NCI-H2196 (cell line): ENCODE measurements around the gene ZNF423.

ENCODE experiments used
- DNase-seq: peaks from one replicate; lab custom pipeline; 2025; ENCODE audit not compliant: unreplicated experiment; lab: John Stamatoyannopoulos, UW

ZNF423 gene

DNA sequence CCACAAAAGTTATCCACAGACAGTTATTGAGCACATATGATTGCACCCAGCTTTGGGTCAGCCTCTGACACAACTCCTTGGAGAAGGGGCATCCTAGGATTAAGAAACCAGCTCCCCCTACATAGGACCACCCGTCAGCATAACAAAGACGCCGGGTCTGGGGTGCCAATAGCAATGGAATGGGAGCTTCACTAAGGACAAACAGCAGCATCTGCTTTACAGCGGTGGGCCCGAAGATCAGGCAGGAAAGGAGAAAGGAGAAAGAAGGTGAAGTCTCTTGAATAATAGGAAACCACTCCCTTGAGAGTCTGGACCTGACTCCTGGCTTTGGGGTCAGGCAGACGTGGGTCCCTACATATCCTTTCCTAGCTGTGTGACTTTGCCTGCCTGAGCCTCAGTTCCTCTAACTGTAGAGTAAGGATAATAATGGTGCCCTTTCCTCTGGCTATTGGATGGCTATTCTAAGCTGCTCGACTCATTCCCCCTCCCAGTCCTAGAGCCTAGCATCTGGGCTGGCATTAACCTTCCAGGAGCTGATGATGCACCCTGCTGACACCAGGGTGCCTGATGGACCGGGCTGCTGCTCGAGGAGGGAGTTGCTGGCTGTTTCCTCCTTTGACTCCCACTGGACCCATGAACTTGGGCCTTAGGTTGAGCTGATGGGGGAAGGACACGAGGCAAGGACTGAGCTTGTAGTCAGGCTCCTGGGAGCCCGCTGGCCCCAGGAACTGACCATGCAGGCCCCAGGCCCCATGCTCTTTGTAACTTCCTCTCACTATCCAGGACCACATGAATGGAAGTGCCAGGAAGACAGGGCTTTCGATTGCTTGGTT lies 388.2 kb downstream of the ZNF423 start:
- DNase-seq = no peak

DNA sequence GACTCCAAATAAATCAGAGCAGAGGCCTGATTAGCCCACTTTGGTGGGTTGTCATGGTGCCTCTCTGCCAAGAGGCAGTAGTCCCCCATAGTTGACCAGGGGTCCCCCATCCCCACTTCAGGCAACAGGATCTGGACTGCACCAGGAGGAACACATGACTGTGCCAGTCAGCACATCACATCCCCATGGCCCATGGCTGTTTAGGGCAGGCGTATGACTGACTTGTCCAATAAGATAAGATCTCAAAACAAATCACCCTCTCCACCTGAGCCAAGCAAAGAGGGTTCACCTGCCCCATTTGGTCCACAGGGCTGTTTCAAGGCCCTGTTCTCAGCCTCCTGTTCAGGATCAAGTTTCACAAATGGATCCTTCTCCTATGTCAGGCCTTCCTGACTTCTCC lies 389.0 kb downstream of the ZNF423 start:
- DNase-seq = no peak

GRCh38 chr16:49466529-49466831 lies 389.4 kb downstream of the ZNF423 start:
- no peak for DNase-seq

DNA sequence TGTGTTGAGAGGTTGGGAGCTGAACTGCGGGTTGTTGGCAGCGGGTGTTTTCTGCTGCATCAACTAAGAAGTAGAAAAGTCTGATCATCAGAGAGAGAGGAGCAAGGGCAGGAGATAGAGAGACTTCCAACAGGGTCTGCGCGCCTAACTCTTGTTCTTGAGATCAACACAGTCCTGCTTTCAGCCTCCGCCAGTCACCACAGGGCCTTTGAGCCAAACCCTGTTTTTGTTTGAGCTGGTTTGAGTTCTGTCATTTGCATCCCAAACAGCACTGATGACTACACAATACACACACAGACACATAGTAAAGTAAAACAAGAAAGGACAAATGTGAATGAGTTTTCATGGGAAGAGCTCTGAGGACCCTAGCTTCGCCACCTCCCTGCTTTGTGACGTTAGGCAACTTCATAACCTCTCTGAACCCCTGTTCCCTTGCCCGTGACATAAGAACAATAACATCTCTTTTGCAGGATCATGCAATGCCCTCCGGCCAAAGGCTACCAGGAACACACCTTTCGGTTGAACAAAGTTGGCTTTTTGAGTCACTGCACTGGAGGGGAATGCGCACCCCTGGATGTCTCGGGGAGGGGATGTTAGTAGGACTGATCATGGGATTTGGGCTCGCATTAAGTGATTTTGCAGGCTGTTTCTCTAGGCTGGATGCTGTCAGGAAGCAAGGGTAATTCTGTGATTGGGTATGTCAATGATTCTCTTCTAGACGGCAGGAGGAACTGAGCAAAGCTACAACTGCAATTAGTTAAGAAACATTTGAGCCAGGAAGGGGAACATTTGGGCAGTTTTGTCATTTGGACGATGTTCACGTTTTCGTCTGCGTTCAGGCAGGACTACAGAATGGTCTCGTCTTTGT lies 390.0 kb downstream of the ZNF423 start:
- DNase-seq = no peak

DNA sequence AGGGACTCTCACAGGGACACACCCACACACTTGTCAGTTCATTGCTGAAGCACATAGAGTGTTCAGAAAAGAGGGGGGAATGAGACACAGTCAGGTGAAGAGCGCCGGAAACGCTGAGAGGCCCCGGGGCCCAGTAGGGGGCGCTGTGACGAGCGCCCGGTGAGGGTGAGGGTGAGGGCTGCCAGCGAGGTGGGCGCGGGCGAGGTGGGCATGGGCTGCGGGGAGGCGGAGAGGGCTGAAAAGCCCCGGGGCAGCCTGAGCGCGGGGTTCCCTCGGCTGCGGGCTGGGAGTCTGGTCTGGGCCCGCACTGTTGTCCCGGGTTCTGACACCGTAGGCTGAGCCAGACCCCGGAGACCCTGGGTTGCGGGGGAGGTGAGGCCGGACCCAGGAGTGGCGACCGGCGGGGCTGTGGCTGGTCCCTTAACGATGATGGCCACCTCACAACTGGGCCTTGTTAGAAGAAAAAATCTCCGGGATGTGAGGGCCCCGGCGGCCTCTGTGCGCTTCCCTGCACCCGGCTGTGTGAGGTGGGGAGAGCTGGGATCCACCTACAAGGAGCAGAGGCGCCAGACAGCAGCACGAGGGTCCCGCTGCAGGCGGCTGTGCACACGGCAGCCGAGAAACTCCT lies 390.9 kb downstream of the ZNF423 start:
- no peak for DNase-seq

DNA sequence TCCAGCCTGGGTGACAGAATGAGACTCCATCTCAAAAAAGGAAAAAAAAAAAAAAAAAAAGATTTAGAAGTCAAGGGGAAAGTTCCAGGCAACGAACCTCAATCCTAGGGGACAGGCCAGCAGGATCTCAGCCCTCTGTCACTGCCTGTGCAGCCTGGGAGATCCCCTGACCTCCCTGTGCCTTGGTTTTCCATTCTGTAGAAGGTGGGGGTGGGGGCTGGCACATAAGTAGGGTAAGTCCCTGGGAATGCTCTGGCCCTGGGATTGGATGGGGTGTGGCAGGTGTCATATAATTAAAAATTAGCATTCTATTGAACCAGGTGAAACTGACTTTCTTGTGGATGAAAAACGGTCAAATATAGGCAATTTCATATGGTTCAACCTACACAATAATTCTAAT lies 391.8 kb downstream of the ZNF423 start:
- DNase-seq = no peak

- DNase-seq = no peak
These were observed 392.4 kb downstream of the ZNF423 start for GRCh38 chr16:49463529-49463928.

GRCh38 chr16:49462989-49463371 lies 392.9 kb downstream of the ZNF423 start:
- no peak for DNase-seq

DNA sequence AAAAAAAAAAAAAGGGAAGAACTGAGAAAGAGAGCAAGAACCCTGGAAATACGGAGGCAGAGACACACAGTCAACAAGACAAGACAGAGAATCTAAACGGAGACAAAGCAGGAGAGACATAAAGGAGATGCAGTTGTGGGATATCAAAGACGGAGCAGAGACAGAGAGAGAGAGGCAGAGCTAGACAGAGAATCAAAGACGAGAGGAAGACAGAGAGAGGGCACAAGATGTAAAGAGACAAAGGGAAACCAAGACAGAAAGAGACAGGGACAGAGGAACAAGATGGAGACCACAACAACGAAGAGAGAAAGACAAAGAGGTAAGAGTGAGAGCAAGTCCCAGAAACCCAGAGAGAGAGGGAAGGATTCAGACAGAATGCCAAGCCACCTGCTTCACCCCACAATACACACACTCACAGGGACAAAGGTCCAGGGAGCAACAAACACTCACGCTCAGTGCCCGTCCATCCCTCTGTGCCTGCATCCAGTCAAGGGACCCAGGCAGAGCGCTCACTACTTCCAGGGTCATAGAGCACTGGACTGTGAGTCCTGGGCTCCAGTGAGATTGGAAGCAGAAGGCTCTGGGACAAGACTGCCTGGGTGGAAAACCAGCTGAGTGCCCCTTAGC lies 393.4 kb downstream of the ZNF423 start:
- no peak for DNase-seq

GRCh38 chr16:49461517-49461951 lies 394.4 kb downstream of the ZNF423 start:
- no peak for DNase-seq

GRCh38 chr16:49460786-49461470 lies 395.0 kb downstream of the ZNF423 start:
- no peak for DNase-seq

GRCh38 chr16:49459953-49460735 lies 395.8 kb downstream of the ZNF423 start:
- no peak for DNase-seq

DNA sequence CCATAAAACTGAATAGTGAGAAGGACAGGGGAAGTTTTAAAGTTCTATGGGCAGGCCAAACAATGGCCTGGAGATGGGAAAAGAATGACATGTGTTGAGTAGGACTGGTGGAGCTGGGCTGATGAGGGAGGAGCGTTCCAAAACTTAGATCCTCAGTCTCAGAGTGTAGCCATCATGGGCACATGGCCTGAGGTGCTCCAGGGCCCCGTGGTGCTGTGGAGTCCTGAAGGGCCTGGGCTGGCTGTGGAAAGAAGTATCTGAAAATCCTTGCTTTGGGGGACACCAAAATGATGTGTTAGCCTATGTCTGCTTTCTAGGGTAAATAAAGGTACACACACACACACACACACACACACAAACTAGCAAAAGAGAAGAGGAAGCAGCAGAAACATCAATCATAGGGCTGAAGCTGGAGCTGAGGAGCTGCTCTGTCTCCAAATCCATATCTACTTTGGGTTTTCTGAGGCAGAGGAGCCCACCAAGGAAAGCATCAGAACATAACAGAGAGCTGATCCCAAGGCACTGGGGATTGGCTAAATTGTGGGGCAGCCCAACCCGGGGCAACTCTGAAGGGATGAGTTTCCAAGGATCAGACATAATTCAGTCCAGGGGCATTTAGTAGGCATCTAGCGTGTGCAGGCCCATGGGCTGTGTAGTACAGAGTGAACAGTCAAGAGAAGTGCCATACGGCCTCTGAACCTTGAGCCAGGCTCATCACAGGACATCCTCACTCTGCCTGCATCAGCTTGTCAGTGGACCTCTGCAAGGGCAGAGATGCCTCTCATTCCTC lies 397.1 kb downstream of the ZNF423 start:
- DNase-seq = no peak

DNA sequence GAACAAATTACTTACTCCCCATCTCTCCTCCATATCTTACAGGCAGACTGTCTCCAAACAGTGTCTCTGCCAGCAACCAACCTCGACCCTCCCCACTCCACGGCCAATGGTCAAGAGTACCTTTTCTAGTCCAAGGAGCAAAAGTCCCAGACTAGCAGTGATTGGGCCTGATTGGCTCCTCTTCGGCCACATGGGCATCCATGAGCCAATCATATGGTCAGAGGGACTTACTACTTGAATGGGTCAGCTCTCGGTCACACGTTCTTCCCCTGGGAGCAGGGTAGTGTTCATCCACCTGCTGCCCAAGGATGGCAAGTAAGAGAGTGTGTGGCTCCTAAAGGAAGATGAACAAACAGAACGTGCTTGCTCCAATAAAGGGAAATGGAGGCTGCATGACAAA lies 397.7 kb downstream of the ZNF423 start:
- DNase-seq = no peak

DNA sequence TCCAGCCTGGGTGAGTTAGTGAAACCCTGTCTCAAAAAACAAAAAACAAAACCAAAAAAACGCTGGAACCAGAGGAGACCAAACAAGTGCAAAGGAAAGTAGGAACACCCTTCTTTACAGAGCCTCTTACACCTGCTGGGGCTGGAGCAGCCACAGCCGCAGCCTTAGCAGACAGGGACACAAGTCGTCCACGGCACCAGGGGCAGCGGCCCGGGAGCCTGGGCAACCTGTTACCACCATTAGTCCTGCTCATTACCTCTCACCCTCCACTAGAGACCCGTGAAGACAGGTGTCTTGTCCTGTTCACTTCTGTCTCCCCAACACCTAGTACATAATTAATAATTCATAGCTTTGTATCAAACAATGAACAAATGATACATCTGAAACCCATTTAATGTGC lies 398.7 kb downstream of the ZNF423 start:
- no peak for DNase-seq

DNA sequence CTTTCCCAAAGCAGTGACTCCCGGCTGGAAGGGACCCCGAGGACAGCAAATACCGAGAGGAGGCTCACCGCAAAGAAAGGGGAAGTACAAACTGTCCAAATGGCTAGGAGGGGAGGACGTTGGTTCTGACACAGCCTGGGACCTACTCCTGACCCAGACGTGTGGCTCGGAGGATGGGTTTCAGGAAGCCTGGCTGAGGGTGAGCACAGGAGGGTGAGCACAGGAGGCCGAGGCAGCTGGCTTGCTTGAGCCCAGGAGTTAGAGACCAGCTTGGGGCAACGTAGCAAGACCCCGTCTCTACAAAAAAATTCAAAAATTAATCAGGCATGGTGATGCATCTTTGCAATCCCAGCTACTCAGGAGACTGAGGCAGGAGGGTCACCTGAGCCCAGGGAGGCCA lies 399.1 kb downstream of the ZNF423 start:
- no peak for DNase-seq

- no peak for DNase-seq
These were observed 399.7 kb downstream of the ZNF423 start for GRCh38 chr16:49455991-49456745.

DNA sequence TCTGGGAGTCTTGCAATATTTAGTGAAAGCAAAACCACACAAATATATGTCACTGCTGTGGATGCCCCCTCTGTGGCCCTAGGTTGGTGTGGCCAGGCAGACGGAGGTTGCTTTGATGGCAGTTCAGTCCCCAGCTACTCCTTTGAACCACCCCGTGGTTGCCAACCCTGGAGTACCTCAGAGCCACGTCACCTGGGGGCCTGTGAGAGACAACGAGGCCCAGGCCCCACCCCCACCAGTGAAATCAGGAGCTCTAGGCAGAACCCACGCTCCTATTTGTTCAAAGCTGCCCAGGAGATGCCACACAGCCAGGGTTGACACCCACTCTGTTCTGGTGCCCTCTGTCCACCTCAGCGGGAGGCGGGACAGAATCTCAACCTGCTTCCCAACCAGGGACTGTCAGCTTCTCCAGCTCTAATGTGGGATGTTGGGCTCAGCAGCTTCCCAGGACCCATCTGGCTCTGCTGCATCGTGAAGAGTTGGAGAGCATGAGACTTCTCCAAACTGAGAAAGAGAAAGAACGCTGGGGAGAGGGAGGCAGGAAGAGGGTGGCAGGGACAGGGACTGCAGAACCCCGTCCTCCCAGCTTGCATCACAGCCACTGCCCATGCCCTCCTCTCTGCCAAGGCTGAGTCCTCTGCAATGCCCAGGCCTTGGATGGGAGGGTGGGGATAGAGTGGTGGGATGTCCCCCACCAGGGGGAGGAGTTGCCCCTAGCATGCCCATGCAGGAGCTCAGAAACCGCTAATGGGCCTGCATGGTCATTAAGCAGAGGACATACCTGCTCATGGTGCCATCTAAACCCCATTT lies 400.5 kb downstream of the ZNF423 start:
- no peak for DNase-seq
